Activated CD8-positive, alpha-beta memory T cell treated with anti-CD3 and anti-CD28 coated beads for 48 hours (primary cell): ENCODE results near the gene EEF1AKMT1.
A peak's percentile ranks its signal among the peaks of the same experiment; 100 is the strongest.

Experiments used
- DNase-seq, 3 experiments: peaks; one replicate each; pipeline ENCODE4 v3.0.0-alpha.2; 2020; ENCODE audit warnings: low read depth in 2 of 3, low spot score in 2 of 3

EEF1AKMT1 gene, protein sequence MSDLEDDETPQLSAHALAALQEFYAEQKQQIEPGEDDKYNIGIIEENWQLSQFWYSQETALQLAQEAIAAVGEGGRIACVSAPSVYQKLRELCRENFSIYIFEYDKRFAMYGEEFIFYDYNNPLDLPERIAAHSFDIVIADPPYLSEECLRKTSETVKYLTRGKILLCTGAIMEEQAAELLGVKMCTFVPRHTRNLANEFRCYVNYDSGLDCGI

DNA sequence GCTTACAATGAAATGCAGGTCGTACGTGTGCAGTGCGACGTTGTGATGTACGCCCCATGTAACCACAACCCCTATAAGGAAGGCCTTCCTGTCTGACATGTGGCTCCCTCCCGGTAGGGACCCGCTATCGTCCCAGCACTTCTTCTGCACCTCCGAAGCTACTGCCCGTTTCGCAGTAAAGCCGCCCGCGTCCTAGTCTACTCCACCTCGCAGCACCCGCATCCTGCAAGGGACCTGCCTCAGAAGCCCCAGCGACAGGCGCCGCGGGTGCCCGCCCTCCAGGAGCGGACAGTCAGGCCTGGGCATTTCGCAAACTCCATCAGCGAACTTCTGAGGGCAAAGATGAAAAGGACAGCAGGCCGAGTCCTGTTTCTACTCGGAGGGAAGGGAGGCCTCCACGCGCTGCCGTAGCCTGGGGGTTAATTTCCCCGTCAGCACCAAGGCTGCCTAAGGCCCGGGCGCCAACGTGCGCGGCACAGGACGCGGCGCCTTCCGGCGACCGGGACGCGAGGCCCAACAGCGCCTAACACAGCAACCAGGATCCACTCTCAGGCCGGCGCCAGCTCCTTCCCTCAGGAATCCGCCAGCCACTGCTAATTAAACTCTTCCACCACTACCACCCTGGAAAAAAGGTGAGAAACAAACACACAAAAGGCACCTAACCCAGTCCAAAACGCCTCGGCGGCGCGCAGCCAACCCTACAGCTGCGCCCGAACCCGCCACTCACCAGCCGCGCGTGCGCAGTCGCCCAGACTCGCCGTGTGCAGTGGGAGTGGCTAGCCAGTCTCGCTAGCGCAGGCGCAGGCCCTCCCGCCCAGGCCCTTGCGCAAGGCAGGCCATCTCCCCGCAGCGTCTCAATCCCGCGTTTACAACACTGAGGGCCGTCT, at the start of gene EEF1AKMT1:
TSS of gene EEF1AKMT1 (minus strand) at position 768 of the 887 bp plus-strand sequence. CDS start 16,363 bp downstream, outside the sequence.
- DNase-seq: peak; percentile 87 to 95 (median 94)

DNA sequence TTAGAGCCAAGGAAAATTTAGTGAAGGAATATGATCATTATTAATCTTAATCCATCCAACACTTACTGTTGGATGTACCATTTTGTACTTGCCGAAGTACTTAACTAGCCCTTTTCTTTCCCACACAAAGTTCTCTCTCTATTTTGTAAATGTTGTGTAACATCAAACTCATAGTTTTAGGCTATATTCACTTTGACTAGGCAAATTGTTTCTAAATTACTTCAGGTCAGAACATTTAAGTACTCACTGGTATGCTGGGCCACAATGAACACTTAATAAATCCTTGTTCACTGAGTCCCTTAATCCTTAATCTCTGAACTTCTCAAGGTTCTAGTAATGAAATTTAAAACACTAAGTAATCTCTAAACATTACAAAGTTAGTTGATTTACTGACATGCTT, 49.3 kb upstream of the EEF1AKMT1 start:
- DNase-seq: no peak

DNA sequence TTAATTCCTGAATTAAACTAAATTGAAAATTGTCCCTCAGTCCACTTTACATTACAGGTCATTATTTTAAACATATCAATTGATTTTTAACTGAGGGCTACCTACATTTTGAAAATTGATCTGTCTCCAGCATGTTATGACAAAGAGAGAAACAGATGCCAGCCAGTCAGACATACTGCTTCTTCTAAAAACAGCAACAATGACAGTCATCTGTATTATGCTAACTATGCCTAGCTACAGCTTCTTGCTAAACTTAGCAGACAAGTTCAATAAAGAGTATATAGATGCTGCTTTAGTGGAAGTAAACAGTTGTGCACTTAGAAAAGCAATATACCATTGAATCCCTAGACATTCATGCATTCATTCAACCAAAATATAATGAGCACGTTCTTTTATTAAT, 48.6 kb upstream of the EEF1AKMT1 start:
- DNase-seq: no peak

DNA sequence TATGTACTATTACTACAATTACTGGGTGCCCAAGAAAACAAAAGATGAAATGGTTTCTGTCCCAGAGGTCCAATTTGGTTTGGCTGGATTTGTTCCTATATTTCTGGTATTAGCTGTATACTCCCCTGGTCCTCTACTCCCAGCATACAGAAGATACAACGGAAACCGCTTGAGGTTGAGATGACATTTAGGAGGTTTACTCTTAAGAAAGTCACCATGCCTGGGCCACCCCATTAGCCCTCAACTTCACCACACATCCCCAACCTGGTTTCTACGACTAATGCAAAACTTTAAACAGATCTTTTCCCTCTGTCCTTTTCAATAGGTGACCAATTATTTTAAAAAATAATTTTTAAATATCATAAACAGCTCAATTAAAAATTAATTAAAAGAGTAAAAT, 46.0 kb upstream of the EEF1AKMT1 start:
- no peak for DNase-seq

DNA sequence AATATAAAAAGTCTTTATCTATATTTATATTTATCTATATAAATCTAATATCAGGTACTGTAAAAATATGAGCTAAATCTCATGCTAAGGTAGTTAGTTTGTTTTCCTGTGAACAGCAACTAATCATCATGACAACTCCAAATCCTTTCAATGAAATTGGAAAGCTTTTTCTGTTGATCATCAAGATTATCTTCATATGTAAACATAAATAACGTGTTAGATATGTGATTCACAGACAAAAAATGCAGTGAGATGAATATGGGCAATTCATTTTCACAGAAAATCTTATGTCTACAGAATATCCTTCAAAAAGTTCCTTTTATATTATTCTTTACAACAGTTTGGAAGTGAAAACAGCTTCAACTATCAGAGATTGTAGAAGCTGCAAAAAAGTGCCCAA, 41.7 kb upstream of the EEF1AKMT1 start:
- DNase-seq: no peak

DNA sequence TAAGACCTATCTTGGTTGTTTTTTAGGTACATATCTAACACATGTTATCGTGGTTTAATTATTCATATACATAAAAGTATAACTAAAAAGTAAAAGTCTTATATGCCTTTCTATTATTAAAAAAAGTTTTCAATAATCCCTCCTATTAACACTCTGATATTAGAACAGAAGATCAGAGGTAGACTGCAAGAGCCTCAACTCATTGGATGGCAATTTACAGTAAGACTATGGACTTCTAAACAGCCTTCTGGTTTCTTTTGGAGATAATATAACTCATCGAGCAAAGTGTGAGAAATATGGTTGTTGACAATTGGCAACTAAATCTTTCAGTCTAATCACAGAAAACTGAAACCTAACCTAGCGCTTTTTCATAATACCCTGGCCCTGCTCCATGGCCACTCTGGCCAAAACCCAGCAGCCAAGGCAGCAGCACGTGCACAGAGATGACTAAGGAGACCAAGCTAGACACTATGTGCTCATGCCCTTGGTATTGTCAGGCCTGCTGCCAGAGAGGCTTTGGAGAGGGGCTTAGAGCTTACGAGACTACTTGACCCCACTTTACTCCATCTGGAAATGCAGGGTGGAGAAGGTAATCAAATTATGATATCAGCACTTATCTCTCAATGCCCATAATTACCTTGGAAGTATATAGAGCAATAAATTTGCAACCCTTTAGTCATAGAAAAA, 40.6 kb upstream of the EEF1AKMT1 start:
- DNase-seq: no peak

DNA sequence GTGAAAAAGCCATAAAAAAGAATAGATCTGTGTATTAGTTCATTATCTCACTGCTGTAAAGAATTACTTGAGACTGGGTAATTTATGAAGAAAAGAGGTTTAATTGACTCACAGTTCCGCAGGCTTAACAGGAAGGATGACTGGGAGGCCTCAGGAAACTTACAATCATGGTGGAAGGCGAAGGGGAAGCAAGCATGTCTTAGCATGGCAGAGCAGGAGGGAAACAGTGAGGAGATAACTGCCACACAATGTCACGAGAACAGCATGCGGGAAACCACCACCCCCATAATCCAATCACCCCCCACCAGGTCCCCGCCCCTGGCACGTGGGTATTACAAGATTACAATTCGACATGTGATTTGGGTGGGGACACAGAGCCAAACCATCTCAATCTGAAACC, 39.1 kb upstream of the EEF1AKMT1 start:
- DNase-seq: no peak

DNA sequence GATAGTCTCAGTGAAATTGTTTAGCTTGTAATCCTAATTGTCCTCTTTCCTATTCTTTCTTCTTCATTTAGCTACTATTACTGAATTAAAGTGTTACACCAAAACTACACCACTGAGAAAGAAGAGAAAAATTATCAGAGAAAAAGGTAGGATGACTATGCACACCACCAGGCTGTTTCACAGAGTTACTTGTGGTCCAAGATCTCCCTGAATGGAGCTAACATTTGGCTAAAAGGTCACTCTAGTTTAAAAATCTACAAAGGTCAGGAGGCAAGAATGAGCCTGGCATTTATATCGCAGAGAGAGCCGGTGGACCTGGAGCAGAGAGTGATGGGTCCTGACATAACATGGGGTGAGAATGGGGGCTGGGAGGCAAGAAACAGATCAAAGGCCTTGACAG, 37.0 kb upstream of the EEF1AKMT1 start:
- no peak for DNase-seq

DNA sequence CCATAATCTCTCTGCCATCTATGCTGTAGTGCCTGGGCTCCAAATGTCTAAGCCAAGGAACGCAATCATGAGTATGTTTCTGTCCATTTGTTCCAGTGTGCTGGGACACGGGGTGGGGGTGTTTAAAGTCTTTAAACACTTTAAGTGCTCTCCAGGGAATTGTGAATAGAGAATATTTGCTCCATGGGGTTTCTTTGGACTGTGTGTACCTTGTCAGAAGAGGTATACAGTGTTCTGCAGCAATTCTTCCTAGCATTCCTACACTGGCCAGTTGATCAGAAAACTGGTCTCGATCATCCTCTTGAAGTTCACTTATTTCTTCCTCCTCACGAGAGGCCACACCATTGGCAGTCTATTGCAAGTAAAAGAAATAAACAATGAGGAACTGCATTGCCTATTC, 35.1 kb upstream of the EEF1AKMT1 start:
- no peak for DNase-seq

DNA sequence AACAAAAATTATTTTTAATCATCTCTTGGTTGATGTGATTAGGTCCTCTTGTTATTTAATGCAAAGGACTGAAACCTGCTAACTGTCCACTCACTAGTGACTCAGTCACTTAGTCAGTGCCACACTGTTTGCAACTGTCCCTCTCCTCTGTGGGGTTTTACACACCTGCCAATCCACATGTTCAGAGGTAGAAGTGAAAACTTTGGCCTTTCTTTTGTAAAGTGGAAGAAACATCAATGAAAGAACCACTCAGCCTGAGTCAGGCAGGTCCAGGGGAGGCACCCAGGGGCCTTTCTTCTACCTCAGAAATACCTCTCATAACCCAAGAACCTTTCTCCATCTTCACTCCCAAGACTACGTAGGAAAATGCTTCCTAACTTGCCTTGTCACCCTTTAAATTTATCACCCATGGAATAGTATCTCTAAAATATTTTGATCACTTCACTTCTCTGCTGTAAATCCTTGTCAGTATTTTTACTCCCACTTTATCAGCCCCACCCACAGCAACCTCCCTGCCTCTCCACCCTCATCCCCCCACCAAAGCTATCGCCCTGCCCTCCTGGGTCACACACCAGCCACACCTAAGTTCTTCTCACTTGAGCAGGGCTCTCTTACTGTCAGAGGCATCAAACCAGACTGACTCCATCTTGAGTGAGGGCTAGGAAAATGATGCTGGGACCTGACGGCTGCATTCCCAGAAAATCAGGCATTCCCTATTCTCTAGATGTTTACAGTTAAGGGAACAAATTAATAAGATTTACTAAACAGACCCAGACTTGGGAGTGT, 29.6 kb upstream of the EEF1AKMT1 start:
- no peak for DNase-seq

DNA sequence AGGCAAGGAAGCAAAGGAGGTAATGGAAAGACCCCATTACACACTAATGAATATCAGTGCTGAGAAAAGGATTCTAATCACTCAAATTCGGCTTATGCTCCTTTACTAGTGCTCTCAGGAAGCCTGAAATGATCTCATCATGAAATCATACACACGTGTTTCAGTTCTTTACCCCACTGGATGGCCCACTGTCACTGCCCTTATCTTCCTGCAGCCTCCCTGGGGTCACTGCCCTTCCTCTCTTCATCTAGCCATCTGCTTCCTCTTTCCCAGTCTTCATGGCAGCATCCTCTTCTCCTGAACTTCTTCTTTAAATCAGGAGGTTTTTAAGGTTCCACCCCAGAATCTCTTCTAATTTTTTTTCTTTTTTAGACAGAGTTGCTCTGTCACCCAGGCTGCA, 27.9 kb upstream of the EEF1AKMT1 start:
- DNase-seq: no peak

DNA sequence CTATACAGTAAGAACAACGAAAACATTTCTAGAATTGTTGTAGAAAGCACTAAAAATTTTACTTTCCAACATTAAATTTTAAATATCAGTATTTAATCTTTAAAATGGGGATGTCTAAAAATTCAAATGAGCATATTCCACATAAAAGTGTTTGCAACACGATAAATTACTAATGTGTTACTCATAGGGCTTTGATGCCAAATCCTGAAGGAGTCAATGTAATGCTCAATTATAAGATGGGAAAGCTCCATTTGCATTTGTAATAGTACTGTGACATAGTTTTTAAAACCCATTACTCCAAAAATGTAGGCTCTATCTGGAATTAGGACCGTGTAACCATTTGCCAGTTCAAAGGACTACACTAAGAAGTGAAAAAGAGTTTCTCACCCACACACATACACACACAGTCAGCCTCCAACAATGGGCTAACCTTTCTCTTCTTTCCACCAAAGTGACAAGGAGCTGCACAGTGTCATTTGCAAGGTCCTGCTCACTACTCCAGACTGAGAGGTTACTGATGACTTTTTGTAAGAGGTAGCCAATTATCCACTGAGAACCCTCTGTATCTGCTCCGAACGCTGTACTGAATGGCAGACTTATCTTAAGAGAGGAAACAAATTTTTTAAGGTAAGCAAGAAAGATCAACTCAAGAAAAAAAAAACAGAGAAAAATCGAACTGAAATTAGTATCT, 26.1 kb upstream of the EEF1AKMT1 start:
- DNase-seq: no peak

DNA sequence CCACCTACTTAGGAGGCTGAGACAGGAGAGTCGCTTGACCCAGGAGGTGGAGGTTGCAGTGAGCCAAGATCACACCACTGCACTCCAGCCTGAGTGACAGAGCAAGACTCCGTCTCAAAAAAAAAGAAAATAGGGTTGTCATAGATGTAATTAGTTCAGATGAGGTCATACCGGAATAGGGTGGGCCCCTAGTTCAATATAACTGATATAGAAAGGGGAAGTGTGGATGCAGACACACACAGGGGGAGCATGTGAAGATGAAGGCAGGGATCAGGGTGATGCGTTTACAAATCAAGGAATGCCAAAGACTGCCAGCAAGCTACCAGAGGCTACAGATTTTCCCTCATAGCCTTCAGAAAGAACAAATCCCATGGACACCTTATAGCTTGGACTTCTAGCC, 24.3 kb upstream of the EEF1AKMT1 start:
- DNase-seq: no peak

DNA sequence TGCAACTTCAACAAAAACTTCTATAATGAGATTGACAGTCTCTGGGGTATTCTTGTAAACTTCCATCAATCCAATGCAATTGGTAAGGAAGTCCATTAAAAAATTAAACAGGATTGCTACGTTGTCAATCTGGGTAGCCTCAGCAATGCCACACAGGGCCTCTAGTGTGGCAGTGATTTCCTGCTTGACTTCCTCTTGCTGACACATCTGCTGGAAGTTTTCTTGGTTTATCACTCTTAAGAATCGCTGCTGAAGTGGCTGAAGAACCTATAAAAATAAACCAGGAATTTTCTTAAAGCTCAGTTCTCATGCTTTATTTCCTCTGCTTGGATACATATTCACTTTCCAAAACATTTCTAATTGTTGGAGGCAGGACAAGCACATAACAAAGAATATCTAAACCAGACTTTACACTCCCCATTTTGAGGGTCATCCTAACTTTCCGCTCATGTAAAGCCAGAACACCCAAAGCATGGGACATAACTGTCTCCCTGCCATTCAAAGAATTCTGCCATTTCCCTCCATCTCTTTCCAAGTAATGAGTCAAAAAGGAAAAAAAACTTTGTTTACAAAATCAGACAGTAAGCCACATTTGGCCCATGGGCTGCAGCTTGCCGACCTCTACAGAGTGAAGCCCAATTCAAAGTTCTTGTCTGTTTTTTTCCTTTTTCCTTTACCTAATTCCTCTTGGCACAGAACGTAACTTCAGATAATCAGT, 23.2 kb upstream of the EEF1AKMT1 start:
- DNase-seq: no peak

DNA sequence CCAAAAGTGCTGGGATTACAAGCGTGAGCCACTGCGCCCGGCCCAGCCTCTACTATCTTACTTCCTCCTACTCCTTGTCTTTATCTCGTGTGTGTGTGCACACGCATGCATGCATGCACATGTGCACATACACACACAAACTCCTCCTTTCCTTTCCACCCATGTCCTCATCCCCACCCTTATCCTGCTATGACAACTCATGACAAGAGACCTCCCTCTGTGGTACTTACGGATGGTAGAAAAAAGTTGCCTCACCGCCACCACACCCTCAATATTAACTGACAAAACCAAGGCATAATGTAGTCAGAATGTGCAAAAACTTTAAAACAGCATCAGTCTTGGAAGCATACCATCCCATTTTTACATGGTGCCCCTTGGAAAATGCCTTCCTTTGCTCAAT, 15.9 kb upstream of the EEF1AKMT1 start:
- DNase-seq: no peak

DNA sequence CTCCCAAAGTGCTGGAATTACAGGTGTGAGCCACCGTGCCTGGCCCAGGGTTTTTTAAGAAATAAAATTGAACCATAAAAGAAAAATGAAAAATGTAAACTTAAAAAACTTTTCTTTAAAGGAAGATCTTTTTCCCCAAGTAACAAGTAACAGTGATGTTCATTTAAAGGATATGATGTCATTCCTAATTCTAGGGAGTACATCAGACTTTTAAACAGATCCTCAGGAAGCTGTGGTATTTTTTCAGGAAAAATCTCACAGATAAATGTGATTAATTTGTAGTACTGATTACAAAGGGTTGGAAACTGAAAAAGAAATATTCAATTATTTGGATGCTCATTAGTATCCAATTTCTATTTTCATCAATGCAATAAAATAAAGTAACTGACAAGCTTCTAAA, 14.6 kb upstream of the EEF1AKMT1 start:
- no peak for DNase-seq

DNA sequence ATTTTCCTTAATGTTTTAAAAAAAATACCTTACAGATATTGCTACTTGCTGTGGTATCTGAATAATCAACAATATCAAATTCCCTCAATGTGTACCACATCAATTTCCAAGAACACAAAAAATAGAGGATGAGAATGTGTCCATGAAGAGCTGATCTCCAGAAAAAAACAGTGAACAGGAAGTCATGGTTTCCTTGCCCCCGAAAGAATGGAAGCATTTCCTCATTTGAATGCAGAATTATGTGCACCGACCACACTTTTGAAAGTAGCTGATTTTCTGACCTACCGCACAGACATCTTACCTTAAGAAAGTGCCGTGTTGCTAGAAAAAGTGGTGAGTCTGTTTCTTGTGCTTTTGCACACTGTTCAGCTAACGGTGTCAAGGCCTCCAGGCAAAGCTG, 13.4 kb upstream of the EEF1AKMT1 start:
- DNase-seq: no peak

DNA sequence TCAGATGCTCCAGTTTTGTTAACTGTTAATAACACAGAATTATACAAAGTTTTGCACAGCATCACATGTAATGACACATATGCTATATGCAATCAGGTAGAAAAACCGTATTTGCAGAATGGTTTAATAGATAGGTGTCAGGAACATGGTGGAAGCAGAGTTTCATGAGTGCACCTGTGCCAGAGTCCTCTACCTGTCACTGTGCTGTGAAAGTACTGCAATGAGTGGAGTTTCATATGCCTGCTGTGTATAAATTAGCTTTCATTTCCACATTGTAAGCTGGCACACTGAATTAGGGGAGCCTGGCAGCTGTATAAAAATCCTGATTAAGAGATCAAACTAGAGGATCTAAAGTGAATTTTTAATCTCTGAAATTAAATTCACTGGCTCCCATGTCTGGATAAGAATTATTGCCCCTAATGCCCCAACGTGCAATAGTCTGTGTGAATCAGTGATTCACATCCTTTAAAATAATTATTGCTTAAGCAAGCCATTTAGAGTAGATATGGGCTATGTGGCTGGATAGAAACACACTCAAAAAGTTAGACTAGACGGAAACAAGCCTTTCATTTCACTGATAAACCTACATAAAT, 8.5 kb upstream of the EEF1AKMT1 start:
- no peak for DNase-seq

DNA sequence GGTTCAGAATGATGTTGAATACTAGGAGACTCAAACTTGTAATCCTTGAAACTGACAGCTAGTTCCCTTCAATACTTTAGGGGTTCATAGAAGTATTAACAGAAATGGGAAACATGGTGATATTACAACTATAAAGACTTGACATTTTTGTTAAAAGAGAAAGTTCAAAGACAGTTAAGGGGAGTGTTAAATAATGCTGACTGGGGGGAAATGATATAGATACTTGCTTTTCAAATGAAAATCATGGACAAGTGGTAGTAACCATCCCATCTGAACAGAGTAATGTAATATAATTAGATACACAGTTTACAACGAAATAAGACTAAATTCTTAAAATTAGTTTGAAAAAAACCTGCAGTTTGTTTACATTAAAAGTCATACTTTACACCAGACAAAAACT, 6.6 kb upstream of the EEF1AKMT1 start:
- DNase-seq: no peak

DNA sequence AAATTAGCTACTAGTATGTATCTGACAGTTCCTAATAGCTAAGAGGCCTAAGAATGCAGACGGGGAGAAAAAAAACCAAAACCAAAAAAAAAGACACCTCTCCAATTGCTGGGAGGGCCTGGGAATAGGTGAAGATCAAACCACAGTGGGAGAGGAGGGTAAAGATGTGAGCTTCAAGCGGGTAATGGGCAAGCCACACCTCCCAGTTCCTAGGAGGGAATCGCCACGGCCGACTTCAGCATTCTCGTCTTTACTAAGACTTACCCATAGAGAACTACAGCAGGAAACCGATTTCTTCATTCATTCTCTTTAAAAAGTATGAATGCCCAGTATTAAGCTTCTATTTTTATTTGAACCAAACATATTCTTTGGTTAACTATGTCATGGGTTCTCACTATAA, 5.6 kb upstream of the EEF1AKMT1 start:
- DNase-seq: no peak
